HepG2 (cell line): ENCODE results near the gene TSPAN18. TPM values are rescaled to one million over a fixed set of nuclear protein-coding genes. Genes with fewer than 3 reads are reported as not detected.
A peak's percentile ranks its signal among the peaks of the same experiment; 100 is the strongest.

ENCODE experiments used
- ATAC-seq: fragments of 200-7000 bp; cut with Tn5 transposase; 3 replicates; pipeline ENCODE4 v1.9.1; 2020; ENCODE audit warnings: mild to moderate bottlenecking, moderate library complexity
- BruUV-seq: library from RNA; stranded (reverse); fragments of 400-500 nt; replicated peaks from 2 replicates; lab custom pipeline; 2021; lab: Mats Ljungman, UMichigan
- CTCF ChIA-PET: fragments of 300-600 bp; formaldehyde crosslinking; extraction: SDS; loops from one replicate; lab custom pipeline; 2021; ENCODE audit warnings: low total read pairs, inconsistent platforms, low intra/inter-chr PET ratio; lab: Yijun Ruan, JAX
- POLR2A ChIA-PET: fragments of 350-600 bp; sonication (Branson Sonifier 250); formaldehyde crosslinking; loops from one replicate; lab custom pipeline; 2020; ENCODE audit warnings: antibody characterized with exemption, inconsistent platforms; lab: Yijun Ruan, JAX
- DNase-seq: peaks from one replicate; pipeline ENCODE4 v3.0.0-alpha.2; 2015; ENCODE audit warnings: low spot score
- FAIRE-seq: peaks from 3 replicates; lab custom pipeline; 2011; peaks lifted over from hg19 to GRCh38; lab: Jason Lieb, UNC
- H2AFZ ChIP-seq: one replicate; pipeline ENCODE4 v1.6.1; 2011; ENCODE audit warnings: low read length, inconsistent platforms
- H3K27ac ChIP-seq: fragments of 300-600 bp; 3 replicates; pipeline ENCODE4 v1.8.0; 2011; ENCODE audit warnings: mixed run types, mild to moderate bottlenecking, mixed read lengths, low read length, inconsistent platforms; ENCODE audit not compliant: insufficient read depth; ENCODE audit errors: extremely low read length
- H3K27me3 ChIP-seq, 2 experiments: fragments of 200-600 bp in 1 of 2; 2 replicates in 1 of 2; 3 replicates in 1 of 2; pipeline versions ENCODE4 v1.6.0 to v1.8.0; 2011; ENCODE audit warnings: low read length in 2 of 2, mild to moderate bottlenecking in 2 of 2, moderate library complexity in 2 of 2, inconsistent platforms in 1 of 2; ENCODE audit not compliant: insufficient read depth in 2 of 2, control insufficient read depth in 1 of 2
- H3K36me3 ChIP-seq, 2 experiments: fragments of 200-600 bp in 1 of 2; replicated peaks in 1 of 2; 2 replicates in 1 of 2; 3 replicates in 1 of 2; pipeline versions ENCODE4 v1.5.1 to v1.8.0; 2011; ENCODE audit warnings: low read length in 2 of 2, inconsistent platforms in 1 of 2; ENCODE audit not compliant: insufficient read depth in 2 of 2, control insufficient read depth in 1 of 2
- H3K4me1 ChIP-seq: 2 replicates; pipeline ENCODE4 v1.5.1; 2012; ENCODE audit warnings: low read length, inconsistent platforms; ENCODE audit not compliant: insufficient read depth
- H3K4me2 ChIP-seq: 2 replicates; pipeline ENCODE4 v1.6.0; 2011; ENCODE audit warnings: low read depth, low read length, inconsistent platforms
- H3K4me3 ChIP-seq, 3 experiments: fragments of 200-600 bp in 1 of 3; sonication (generic), shearing (Covaris generic) in 1 of 3; replicated peaks in 1 of 3; 2 replicates each; pipeline ENCODE4 v1.5.1; 2011 to 2016; ENCODE audit warnings: low read length in 3 of 3, inconsistent platforms in 2 of 3, low read depth in 2 of 3, mild to moderate bottlenecking in 2 of 3, control low read depth in 1 of 3, mixed read lengths in 1 of 3; ENCODE audit not compliant: insufficient read depth in 1 of 3
- H3K79me2 ChIP-seq: one replicate; pipeline ENCODE4 v1.6.1; 2011; ENCODE audit warnings: low read length, inconsistent platforms; ENCODE audit not compliant: insufficient read depth
- H3K9ac ChIP-seq: 2 replicates; pipeline ENCODE4 v1.6.0; 2011; ENCODE audit warnings: mild to moderate bottlenecking, low read depth, low read length, inconsistent platforms; ENCODE audit not compliant: insufficient read depth
- H3K9me3 ChIP-seq: 2 replicates; pipeline ENCODE4 v1.5.1; 2012; ENCODE audit warnings: mild to moderate bottlenecking, low read length
- H4K20me1 ChIP-seq: 2 replicates; pipeline ENCODE4 v1.6.0; 2011; ENCODE audit warnings: inconsistent platforms, mild to moderate bottlenecking, low read length, moderate library complexity; ENCODE audit not compliant: insufficient read depth
- ATF7 ChIP-seq, 2 experiments: fragments of 450-650 bp in 1 of 2; sonication (generic) in 1 of 2; formaldehyde crosslinking in 1 of 2; IDR thresholded peaks; 2 replicates each; pipeline versions ENCODE4 v1.4.0 to v1.6.1; 2016 to 2020; ENCODE audit warnings: antibody characterized with exemption in 1 of 2, mild to moderate bottlenecking in 1 of 2, missing genetic modification reagents in 1 of 2
- DPF2 ChIP-seq: sonication (generic); formaldehyde crosslinking; IDR thresholded peaks from 2 replicates; pipeline ENCODE4 v1.4.0; 2020; ENCODE audit warnings: mild to moderate bottlenecking, low read depth, missing genetic modification reagents, borderline replicate concordance
- GTF3A ChIP-seq: sonication (generic); formaldehyde crosslinking; conservative IDR thresholded peaks from 2 replicates; pipeline ENCODE4 v1.4.0; 2020; ENCODE audit warnings: mild to moderate bottlenecking, missing genetic modification reagents
- ZBTB3 ChIP-seq: sonication (generic); formaldehyde crosslinking; IDR thresholded peaks from 2 replicates; pipeline ENCODE4 v1.4.0; 2020; ENCODE audit warnings: low read depth, mild to moderate bottlenecking, moderate library complexity, missing genetic modification reagents, borderline replicate concordance
- ZNF329 ChIP-seq: sonication (generic); formaldehyde crosslinking; IDR thresholded peaks from 2 replicates; pipeline ENCODE4 v1.9.0; 2021; ENCODE audit warnings: low read depth, mild to moderate bottlenecking, missing genetic modification reagents
- ZNF660 ChIP-seq: sonication (generic); formaldehyde crosslinking; IDR thresholded peaks from 2 replicates; pipeline ENCODE4 v1.5.1; 2020; ENCODE audit warnings: mild to moderate bottlenecking, low read depth, missing genetic modification reagents, borderline replicate concordance
- ZNF670 ChIP-seq: sonication (generic); formaldehyde crosslinking; IDR thresholded peaks from 2 replicates; pipeline ENCODE4 v1.8.0; 2022; ENCODE audit warnings: mild to moderate bottlenecking, missing genetic modification reagents, borderline replicate concordance
- WGBS: methylation state at CpG from one replicate; pipeline ENCODE4 v1.1.6; 2017; ENCODE audit warnings: low lambda C conversion rate; 5-methylcytosine and 5-hydroxymethylcytosine counted together
- in situ Hi-C: cut with HindIII; loops from 2 replicates; pipeline ENCODE4 v1.10.0; 2017; ENCODE audit warnings: low pct_unique_long_range_greater_than_20kb; ENCODE audit not compliant: extremely low pct_ligation_motif_present
- intact Hi-C: fragments of 100-400 bp; cut with micrococcal nuclease; formaldehyde crosslinking; loops from one replicate; pipeline ENCODE4 v1.10.0; 2022; ENCODE audit not compliant: unreplicated experiment
- polyA plus RNA-seq, 8 experiments: library from polyadenylated mRNA; depleted of rRNA in 3 of 8; stranded (reverse) in 7 of 8; unstranded in 1 of 8; fragments of >200 nt; fragmentation: Illumina TruSeq in 4 of 8; extraction: Trizol in 4 of 8; gene quantifications; 2 replicates each; pipeline versions ENCODE4 v1.2.1 to v1.2.3, GENCODE V29; 2011 to 2016; ENCODE audit warnings: low read depth in 4 of 8, missing spikeins in 1 of 8, mixed read lengths in 1 of 8; ENCODE audit not compliant: insufficient read depth in 1 of 8
- total RNA-seq, 5 experiments: library from RNA; depleted of rRNA; stranded (reverse); fragments of >200 nt; fragmentation: Illumina TruSeq; extraction: Trizol; gene quantifications; 2 replicates each; pipeline ENCODE4 v1.2.3, GENCODE V29; 2016; ENCODE audit warnings: low read depth in 1 of 5

The TSPAN18 gene
- total and polyA plus RNA-seq, 2 of the 13 experiments (the other 11 are each of a cell fraction or from before 2014, with no cell fraction given) = not detected

GRCh38 chr11:44903518-44903917 is 176.8 kb downstream of the TSPAN18 start:
- Histone ChIP-seq H3K9me3 (no peaks in the 10 kb centered on the region), H3K4me3 (no peak overlapping the region), H3K36me3 (no peaks in the 10 kb centered on the region), H4K20me1 (no peaks in the 10 kb centered on the region), H3K4me1 (no peaks in the 10 kb centered on the region), H3K27ac (no peak overlapping the region), H3K9ac (no peak overlapping the region), H3K27me3 (peaks cover 0 to 4% of the 10 kb centered on the region in 2 experiments; a peak in 2 of 5 replicates), H3K4me2 (no peak overlapping the region), H2AFZ (no peak overlapping the region), H3K79me2 (no peaks in the 10 kb centered on the region)
- intact Hi-C loops = no loop called here
- FAIRE-seq = no peak
- DNase-seq = no peak
- in situ Hi-C loops = no loop called here
- ChIA-PET POLR2A (no interaction called here), CTCF (no interaction called here)
- TF ChIP-seq ATF7 (IDR thresholded peaks at IDR 0.05) = peak; percentile 78
- TF ChIP-seq ATF7 (CRISPR knock-in tag; IDR thresholded peaks at IDR 0.05) = no peak
- TF ChIP-seq ZNF660 (CRISPR knock-in tag) = no peak
- TF ChIP-seq ZBTB3 = no peak
- TF ChIP-seq DPF2 = no peak
- TF ChIP-seq ZNF670 (CRISPR knock-in tag) = no peak
- no peak for TF ChIP-seq ZNF329
- WGBS = 0% methylated on average over 3 of the region's 3 CpGs
- no peak for ATAC-seq
- no TSS peak for BruUV-seq

- Histone ChIP-seq H4K20me1 (no peaks in the 10 kb centered on the region), H2AFZ (no peak overlapping the region), H3K9ac (no peak overlapping the region), H3K4me2 (no peak overlapping the region), H3K4me1 (no peaks in the 10 kb centered on the region), H3K27ac (no peak overlapping the region), H3K36me3 (no peaks in the 10 kb centered on the region), H3K79me2 (no peaks in the 10 kb centered on the region), H3K9me3 (no peaks in the 10 kb centered on the region), H3K4me3 (no peak overlapping the region), H3K27me3 (peaks cover 0 to 9% of the 10 kb centered on the region in 2 experiments; a peak in 2 of 5 replicates)
- no peak for TF ChIP-seq GTF3A (CRISPR knock-in tag)
- no peak for DNase-seq
- WGBS = 33% methylated on average over 10 of the region's 12 CpGs
- ChIA-PET CTCF (no interaction called here), POLR2A (no interaction called here)
- FAIRE-seq = no peak
- no TSS peak for BruUV-seq
- intact Hi-C loops (no loop called here), in situ Hi-C loops (no loop called here)
- no peak for ATAC-seq
These were observed 177.7 kb downstream of the TSPAN18 start for GRCh38 chr11:44904261-44905020.
